Caco-2 (cell line): ENCODE measurements around the gene AURKAIP1. TPM values are rescaled to one million over a fixed set of nuclear protein-coding genes. Genes with fewer than 3 reads are reported as not detected.

Experiments used
- BruUV-seq: library from RNA; stranded (reverse); fragments of 400-500 nt; replicated peaks from 2 replicates; lab custom pipeline; 2021; lab: Mats Ljungman, UMichigan
- CTCF ChIA-PET: fragments of 300-600 bp; sonication (Branson Sonifier 250); formaldehyde crosslinking; loops from one replicate; lab custom pipeline; 2022; ENCODE audit warnings: antibody characterized with exemption; lab: Charles Lee
- POLR2A ChIA-PET: fragments of 300-600 bp; sonication (Branson Sonifier 250); formaldehyde crosslinking; loops from one replicate; lab custom pipeline; 2022; ENCODE audit warnings: antibody characterized with exemption; lab: Charles Lee
- DNase-seq, 2 experiments: peaks; one replicate each; pipeline versions ENCODE4 v3.0.0 to v3.0.0-alpha.2; 2020 to 2022
- H3K27me3 ChIP-seq: replicated peaks from 2 replicates; pipeline ENCODE4 v1.6.0; 2011; ENCODE audit warnings: low read length; ENCODE audit not compliant: control insufficient read depth, insufficient read depth
- H3K36me3 ChIP-seq: 2 replicates; pipeline ENCODE4 v1.5.1; 2011; ENCODE audit warnings: low read length; ENCODE audit not compliant: control insufficient read depth, insufficient read depth
- H3K4me1 ChIP-seq: fragments of 250-450 bp; sonication (Bioruptor Pico); 2 replicates; pipeline ENCODE4 v1.5.1; 2020; ENCODE audit warnings: mild to moderate bottlenecking
- H3K4me3 ChIP-seq: 2 replicates; pipeline ENCODE4 v1.5.1; 2011; ENCODE audit warnings: low read depth, mild to moderate bottlenecking, control low read depth, low read length
- H3K9me3 ChIP-seq: fragments of 250-450 bp; sonication (Bioruptor Pico); 2 replicates; pipeline ENCODE4 v1.5.1; 2020; ENCODE audit warnings: mild to moderate bottlenecking, moderate library complexity
- H3K27ac Mint-ChIP-seq: one replicate; pipeline ENCODE4 v1.8.0; 2022; ENCODE audit warnings: mixed read lengths; ENCODE audit not compliant: unreplicated experiment
- H3K27me3 Mint-ChIP-seq: one replicate; pipeline ENCODE4 v1.8.0; 2022; ENCODE audit warnings: mixed read lengths; ENCODE audit not compliant: insufficient read depth, unreplicated experiment
- H3K36me3 Mint-ChIP-seq: one replicate; pipeline ENCODE4 v1.8.0; 2022; ENCODE audit warnings: mild to moderate bottlenecking, mixed read lengths; ENCODE audit not compliant: insufficient read depth, unreplicated experiment
- H3K4me1 Mint-ChIP-seq: one replicate; pipeline ENCODE4 v1.8.0; 2022; ENCODE audit warnings: low read depth, mixed read lengths; ENCODE audit not compliant: unreplicated experiment
- H3K4me3 Mint-ChIP-seq: one replicate; pipeline ENCODE4 v1.8.0; 2022; ENCODE audit warnings: mild to moderate bottlenecking, moderate library complexity, mixed read lengths; ENCODE audit not compliant: unreplicated experiment
- H3K9me3 Mint-ChIP-seq: one replicate; pipeline ENCODE4 v1.8.0; 2022; ENCODE audit warnings: mixed read lengths; ENCODE audit not compliant: unreplicated experiment
- intact Hi-C: fragments of 100-400 bp; cut with micrococcal nuclease; formaldehyde crosslinking; loops from one replicate; pipeline ENCODE4 v1.10.0; 2022; ENCODE audit not compliant: unreplicated experiment
- total RNA-seq: library from RNA; stranded (reverse); gene quantifications from 2 replicates; pipeline ENCODE4 v1.2.3, GENCODE V29; 2022
- TF ChIP-seq, protein P1 (sequence below), 2 experiments: fragments of 200-600 bp in 1 of 2; IDR thresholded peaks; 1 replicate in 1 of 2; 2 replicates in 1 of 2; pipeline versions ENCODE4 v1.5.1 to v1.8.0; 2011 to 2022; ENCODE audit warnings: antibody characterized with exemption in 1 of 2, control low read depth in 1 of 2, inconsistent platforms in 1 of 2, low read depth in 1 of 2, low read length in 1 of 2, mild to moderate bottlenecking in 1 of 2, moderate library complexity in 1 of 2; ENCODE audit not compliant: insufficient read depth in 1 of 2, severe bottlenecking in 1 of 2, unreplicated experiment in 1 of 2

Gene AURKAIP1
- total RNA-seq, 1 experiment from 2014 or later, result 187 TPM

DNA sequence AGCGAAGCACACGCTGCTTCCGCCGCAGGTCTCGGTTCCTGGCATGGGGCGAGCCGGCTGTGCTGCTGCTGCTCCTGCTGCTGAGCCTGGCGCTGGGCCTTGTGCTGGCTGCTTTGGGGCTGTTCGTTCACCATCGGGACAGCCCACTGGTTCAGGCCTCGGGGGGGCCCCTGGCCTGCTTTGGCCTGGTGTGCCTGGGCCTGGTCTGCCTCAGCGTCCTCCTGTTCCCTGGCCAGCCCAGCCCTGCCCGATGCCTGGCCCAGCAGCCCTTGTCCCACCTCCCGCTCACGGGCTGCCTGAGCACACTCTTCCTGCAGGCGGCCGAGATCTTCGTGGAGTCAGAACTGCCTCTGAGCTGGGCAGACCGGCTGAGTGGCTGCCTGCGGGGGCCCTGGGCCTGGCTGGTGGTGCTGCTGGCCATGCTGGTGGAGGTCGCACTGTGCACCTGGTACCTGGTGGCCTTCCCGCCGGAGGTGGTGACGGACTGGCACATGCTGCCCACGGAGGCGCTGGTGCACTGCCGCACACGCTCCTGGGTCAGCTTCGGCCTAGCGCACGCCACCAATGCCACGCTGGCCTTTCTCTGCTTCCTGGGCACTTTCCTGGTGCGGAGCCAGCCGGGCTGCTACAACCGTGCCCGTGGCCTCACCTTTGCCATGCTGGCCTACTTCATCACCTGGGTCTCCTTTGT, 41.3 kb downstream of the AURKAIP1 start:
- ChIA-PET POLR2A (no interaction called here), CTCF (no interaction called here)
- BruUV-seq, result no TSS peak
- H3K4me1 ChIP-seq, result no peaks in the 10 kb centered on the region
- TF ChIP-seq, protein P1, sequence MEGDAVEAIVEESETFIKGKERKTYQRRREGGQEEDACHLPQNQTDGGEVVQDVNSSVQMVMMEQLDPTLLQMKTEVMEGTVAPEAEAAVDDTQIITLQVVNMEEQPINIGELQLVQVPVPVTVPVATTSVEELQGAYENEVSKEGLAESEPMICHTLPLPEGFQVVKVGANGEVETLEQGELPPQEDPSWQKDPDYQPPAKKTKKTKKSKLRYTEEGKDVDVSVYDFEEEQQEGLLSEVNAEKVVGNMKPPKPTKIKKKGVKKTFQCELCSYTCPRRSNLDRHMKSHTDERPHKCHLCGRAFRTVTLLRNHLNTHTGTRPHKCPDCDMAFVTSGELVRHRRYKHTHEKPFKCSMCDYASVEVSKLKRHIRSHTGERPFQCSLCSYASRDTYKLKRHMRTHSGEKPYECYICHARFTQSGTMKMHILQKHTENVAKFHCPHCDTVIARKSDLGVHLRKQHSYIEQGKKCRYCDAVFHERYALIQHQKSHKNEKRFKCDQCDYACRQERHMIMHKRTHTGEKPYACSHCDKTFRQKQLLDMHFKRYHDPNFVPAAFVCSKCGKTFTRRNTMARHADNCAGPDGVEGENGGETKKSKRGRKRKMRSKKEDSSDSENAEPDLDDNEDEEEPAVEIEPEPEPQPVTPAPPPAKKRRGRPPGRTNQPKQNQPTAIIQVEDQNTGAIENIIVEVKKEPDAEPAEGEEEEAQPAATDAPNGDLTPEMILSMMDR (IDR thresholded peaks at IDR 0.05; ENCODE audit: insufficient read depth in 1 of 2, low read depth in 1 of 2, low read length in 1 of 2, severe bottlenecking in 1 of 2, unreplicated experiment in 1 of 2), result no peak
- Mint-ChIP-seq H3K9me3 (no peaks in the 10 kb centered on the region), H3K4me1 (no peaks in the 10 kb centered on the region), H3K27me3 (no peaks in the 10 kb centered on the region), H3K36me3 (peaks cover 43% of the 10 kb centered on the region), H3K4me3 (no peak overlapping the region), H3K27ac (no peak overlapping the region)
- H3K4me3 ChIP-seq, result no peak overlapping the region
- H3K27me3 ChIP-seq, result no peaks in the 10 kb centered on the region
- no peaks in the 10 kb centered on the region for H3K36me3 ChIP-seq
- intact Hi-C loops, result no loop called here
- DNase-seq, result no peak
- no peaks in the 10 kb centered on the region for H3K9me3 ChIP-seq

DNA sequence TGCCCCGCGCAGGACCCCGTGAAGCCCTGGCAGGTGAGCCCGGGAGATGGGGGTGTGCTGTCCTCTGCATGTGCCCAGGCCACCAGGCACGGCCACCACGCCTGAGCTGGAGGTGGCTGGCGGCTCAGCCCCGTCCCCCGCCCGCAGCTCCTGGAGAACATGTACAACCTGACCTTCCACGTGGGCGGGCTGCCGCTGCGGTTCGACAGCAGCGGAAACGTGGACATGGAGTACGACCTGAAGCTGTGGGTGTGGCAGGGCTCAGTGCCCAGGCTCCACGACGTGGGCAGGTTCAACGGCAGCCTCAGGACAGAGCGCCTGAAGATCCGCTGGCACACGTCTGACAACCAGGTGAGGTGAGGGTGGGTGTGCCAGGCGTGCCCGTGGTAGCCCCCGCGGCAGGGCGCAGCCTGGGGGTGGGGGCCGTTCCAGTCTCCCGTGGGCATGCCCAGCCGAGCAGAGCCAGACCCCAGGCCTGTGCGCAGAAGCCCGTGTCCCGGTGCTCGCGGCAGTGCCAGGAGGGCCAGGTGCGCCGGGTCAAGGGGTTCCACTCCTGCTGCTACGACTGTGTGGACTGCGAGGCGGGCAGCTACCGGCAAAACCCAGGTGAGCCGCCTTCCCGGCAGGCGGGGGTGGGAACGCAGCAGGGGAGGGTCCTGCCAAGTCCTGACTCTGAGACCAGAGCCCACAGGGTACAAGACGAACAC, 42.1 kb downstream of the AURKAIP1 start:
- H3K36me3 ChIP-seq, result no peaks in the 10 kb centered on the region
- H3K36me3 Mint-ChIP-seq, result peaks cover 45% of the 10 kb centered on the region
- BruUV-seq, result no TSS peak
- TF ChIP-seq, protein P1 (IDR thresholded peaks at IDR 0.05; ENCODE audit: insufficient read depth in 1 of 2, low read depth in 1 of 2, low read length in 1 of 2, severe bottlenecking in 1 of 2, unreplicated experiment in 1 of 2), result no peak
- H3K4me3 Mint-ChIP-seq, result no peak overlapping the region
- H3K27me3 Mint-ChIP-seq, result no peaks in the 10 kb centered on the region
- H3K27me3 ChIP-seq, result no peaks in the 10 kb centered on the region
- CTCF ChIA-PET, result no interaction called here
- no peak overlapping the region for H3K27ac Mint-ChIP-seq
- no peaks in the 10 kb centered on the region for H3K9me3 ChIP-seq
- DNase-seq, result no peak
- intact Hi-C loops, result no loop called here
- POLR2A ChIA-PET, result interaction anchor here (0.6 kb wide), 1 partner anchor 22 kb away, joined by 4 read pairs; no protein-coding TSS in a partner anchor
- no peaks in the 10 kb centered on the region for H3K4me1 ChIP-seq
- no peaks in the 10 kb centered on the region for H3K4me1 Mint-ChIP-seq
- H3K9me3 Mint-ChIP-seq, result no peaks in the 10 kb centered on the region
- H3K4me3 ChIP-seq, result no peak overlapping the region

DNA sequence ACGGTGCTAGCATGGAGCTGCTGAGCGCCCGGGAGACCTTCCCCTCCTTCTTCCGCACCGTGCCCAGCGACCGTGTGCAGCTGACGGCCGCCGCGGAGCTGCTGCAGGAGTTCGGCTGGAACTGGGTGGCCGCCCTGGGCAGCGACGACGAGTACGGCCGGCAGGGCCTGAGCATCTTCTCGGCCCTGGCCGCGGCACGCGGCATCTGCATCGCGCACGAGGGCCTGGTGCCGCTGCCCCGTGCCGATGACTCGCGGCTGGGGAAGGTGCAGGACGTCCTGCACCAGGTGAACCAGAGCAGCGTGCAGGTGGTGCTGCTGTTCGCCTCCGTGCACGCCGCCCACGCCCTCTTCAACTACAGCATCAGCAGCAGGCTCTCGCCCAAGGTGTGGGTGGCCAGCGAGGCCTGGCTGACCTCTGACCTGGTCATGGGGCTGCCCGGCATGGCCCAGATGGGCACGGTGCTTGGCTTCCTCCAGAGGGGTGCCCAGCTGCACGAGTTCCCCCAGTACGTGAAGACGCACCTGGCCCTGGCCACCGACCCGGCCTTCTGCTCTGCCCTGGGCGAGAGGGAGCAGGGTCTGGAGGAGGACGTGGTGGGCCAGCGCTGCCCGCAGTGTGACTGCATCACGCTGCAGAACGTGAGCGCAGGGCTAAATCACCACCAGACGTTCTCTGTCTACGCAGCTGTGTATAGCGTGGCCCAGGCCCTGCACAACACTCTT, 42.8 kb downstream of the AURKAIP1 start:
- Mint-ChIP-seq H3K36me3 (peaks cover 46% of the 10 kb centered on the region), H3K4me1 (no peaks in the 10 kb centered on the region), H3K27ac (no peak overlapping the region), H3K9me3 (no peaks in the 10 kb centered on the region), H3K27me3 (no peaks in the 10 kb centered on the region), H3K4me3 (no peak overlapping the region)
- intact Hi-C loops, result no loop called here
- Histone ChIP-seq H3K4me3 (no peak overlapping the region), H3K9me3 (no peaks in the 10 kb centered on the region), H3K27me3 (no peaks in the 10 kb centered on the region), H3K36me3 (no peaks in the 10 kb centered on the region), H3K4me1 (no peaks in the 10 kb centered on the region)
- ChIA-PET CTCF (no interaction called here), POLR2A (no interaction called here)
- TF ChIP-seq, protein P1 (IDR thresholded peaks at IDR 0.05; ENCODE audit: insufficient read depth in 1 of 2, low read depth in 1 of 2, low read length in 1 of 2, severe bottlenecking in 1 of 2, unreplicated experiment in 1 of 2), result no peak
- no peak for DNase-seq
- BruUV-seq, result no TSS peak
